Measurements from ENCODE around the gene HDDC2. TPM values are rescaled to one million over a fixed set of nuclear protein-coding genes. Genes with fewer than 3 reads are reported as not detected.

HDDC2 gene
- total RNA-seq, 1 experiment from 2014 or later: 95.6 TPM

DNA sequence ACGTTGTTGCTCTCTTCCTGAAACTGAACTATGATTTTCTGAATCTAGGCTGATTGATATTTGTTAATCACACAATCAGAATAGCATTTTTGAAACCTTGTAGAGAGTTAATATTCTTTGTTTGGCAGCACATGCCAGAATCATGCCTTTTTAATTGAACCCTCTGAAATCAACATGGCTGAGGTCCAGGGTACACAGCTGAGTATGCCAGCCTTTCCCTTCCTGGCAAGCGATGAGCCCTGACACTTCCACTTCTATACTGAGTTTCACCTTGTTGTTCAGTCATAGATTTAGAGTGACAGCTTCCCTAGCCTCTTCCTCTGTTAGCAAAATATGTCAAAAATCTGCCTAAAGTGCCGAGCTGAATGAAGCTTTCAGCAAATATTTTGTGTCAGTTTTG lies 6.8 kb downstream of the HDDC2 start (continued):
- TF ChIP-seq, protein P1, sequence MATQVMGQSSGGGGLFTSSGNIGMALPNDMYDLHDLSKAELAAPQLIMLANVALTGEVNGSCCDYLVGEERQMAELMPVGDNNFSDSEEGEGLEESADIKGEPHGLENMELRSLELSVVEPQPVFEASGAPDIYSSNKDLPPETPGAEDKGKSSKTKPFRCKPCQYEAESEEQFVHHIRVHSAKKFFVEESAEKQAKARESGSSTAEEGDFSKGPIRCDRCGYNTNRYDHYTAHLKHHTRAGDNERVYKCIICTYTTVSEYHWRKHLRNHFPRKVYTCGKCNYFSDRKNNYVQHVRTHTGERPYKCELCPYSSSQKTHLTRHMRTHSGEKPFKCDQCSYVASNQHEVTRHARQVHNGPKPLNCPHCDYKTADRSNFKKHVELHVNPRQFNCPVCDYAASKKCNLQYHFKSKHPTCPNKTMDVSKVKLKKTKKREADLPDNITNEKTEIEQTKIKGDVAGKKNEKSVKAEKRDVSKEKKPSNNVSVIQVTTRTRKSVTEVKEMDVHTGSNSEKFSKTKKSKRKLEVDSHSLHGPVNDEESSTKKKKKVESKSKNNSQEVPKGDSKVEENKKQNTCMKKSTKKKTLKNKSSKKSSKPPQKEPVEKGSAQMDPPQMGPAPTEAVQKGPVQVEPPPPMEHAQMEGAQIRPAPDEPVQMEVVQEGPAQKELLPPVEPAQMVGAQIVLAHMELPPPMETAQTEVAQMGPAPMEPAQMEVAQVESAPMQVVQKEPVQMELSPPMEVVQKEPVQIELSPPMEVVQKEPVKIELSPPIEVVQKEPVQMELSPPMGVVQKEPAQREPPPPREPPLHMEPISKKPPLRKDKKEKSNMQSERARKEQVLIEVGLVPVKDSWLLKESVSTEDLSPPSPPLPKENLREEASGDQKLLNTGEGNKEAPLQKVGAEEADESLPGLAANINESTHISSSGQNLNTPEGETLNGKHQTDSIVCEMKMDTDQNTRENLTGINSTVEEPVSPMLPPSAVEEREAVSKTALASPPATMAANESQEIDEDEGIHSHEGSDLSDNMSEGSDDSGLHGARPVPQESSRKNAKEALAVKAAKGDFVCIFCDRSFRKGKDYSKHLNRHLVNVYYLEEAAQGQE (IDR thresholded peaks at IDR 0.05; ENCODE audit: low read depth): no peak
- TF ChIP-seq, protein P2, sequence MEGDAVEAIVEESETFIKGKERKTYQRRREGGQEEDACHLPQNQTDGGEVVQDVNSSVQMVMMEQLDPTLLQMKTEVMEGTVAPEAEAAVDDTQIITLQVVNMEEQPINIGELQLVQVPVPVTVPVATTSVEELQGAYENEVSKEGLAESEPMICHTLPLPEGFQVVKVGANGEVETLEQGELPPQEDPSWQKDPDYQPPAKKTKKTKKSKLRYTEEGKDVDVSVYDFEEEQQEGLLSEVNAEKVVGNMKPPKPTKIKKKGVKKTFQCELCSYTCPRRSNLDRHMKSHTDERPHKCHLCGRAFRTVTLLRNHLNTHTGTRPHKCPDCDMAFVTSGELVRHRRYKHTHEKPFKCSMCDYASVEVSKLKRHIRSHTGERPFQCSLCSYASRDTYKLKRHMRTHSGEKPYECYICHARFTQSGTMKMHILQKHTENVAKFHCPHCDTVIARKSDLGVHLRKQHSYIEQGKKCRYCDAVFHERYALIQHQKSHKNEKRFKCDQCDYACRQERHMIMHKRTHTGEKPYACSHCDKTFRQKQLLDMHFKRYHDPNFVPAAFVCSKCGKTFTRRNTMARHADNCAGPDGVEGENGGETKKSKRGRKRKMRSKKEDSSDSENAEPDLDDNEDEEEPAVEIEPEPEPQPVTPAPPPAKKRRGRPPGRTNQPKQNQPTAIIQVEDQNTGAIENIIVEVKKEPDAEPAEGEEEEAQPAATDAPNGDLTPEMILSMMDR (IDR thresholded peaks at IDR 0.05 in 2 of 3, conservative IDR thresholded peaks at IDR 0.05 in 1 of 3; ENCODE audit: borderline replicate concordance in 1 of 3, insufficient read depth in 1 of 3, low read depth in 2 of 3, low read length in 2 of 3): no peak
- no peak for TF ChIP-seq POLR2A (IDR thresholded peaks at IDR 0.05; ENCODE audit: borderline replicate concordance, extremely low read depth, insufficient read depth, insufficient read length)
- TF ChIP-seq, protein P3, sequence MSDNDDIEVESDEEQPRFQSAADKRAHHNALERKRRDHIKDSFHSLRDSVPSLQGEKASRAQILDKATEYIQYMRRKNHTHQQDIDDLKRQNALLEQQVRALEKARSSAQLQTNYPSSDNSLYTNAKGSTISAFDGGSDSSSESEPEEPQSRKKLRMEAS (IDR thresholded peaks at IDR 0.05): no peak
- no peak for TF ChIP-seq ZNF274 (IDR thresholded peaks at IDR 0.05; ENCODE audit: low read depth, low read length)

DNA sequence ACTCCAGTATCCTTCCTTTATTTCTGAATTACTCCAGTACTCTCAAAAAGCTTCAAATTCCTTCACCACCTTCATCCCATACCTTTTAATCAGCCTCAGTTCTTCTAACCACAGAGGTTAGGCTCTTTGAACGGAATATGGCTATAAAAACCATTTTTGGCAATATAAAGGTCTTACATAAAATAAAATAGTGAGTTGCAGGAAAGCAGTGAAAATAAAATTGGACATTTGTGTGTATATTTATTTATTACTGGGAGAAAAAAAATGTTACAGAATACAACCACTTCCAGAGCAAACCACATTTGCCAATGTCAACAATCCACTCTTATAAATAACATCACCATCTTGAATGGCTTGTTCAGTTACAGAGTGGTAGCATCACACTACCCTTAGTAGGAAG lies 7.7 kb downstream of the HDDC2 start:
- no peak for ATAC-seq
- POLR2A ChIA-PET: no interaction called here

More for the DNA sequence above, 7.7 kb downstream of the HDDC2 start:
- intact Hi-C loops (cut with micrococcal nuclease): no loop called here
- RAD21 ChIA-PET (ENCODE audit: low non-redundant PET in 1 of 2, low total read pairs in 2 of 2, uncharacterized antibody in 2 of 2, unreplicated experiment in 2 of 2): no interaction called here
- Histone ChIP-seq H3K27me3 (ENCODE audit: insufficient read depth, low read length) (no peaks in the 10 kb centered on the region), H3K9me3 (ENCODE audit: control insufficient read depth in 1 of 2, insufficient read depth in 1 of 2, low read depth in 1 of 2, low read length in 2 of 2) (no peaks in the 10 kb centered on the region), H3K36me3 (ENCODE audit: control insufficient read depth in 1 of 2, insufficient read depth in 2 of 2, low read length in 2 of 2) (peaks cover 43 to 64% of the 10 kb centered on the region in 2 experiments), H2AFZ (ENCODE audit: low read depth, low read length, poor library complexity, severe bottlenecking) (no peak overlapping the region), H3K9ac (ENCODE audit: low read length) (no peak overlapping the region), H3K79me2 (ENCODE audit: insufficient read depth, low read length) (peaks cover 54% of the 10 kb centered on the region), H3K4me1 (ENCODE audit: control insufficient read depth in 1 of 2, insufficient read depth in 2 of 2, low read length in 2 of 2) (no peaks in the 10 kb centered on the region), H3K9me2 (ENCODE audit: insufficient read depth) (no peaks in the 10 kb centered on the region), H3K4me3 (replicated peaks in 1 of 2; ENCODE audit: low read depth in 1 of 2, low read length in 2 of 2) (no peak overlapping the region), H4K20me1 (ENCODE audit: insufficient read depth) (peaks cover 3% of the 10 kb centered on the region; the same call in 1 of the 2 replicates), H3K27ac (ENCODE audit: low read depth, low read length) (no peak overlapping the region), H3K4me2 (ENCODE audit: low read length) (no peak overlapping the region)
- no peak for DNase-seq (ENCODE audit: low read depth, low spot score)
- no TSS peak for BruUV-seq (replicated peaks)
- no peak for TF ChIP-seq YY1 (IDR thresholded peaks at IDR 0.05; ENCODE audit: extremely low read depth, insufficient replicate concordance, low read depth, low read length)
- no peak for TF ChIP-seq ELF1 (IDR thresholded peaks at IDR 0.05; ENCODE audit: borderline replicate concordance, low read depth)
- no peak for TF ChIP-seq POLR2AphosphoS5 (IDR thresholded peaks at IDR 0.05; ENCODE audit: low read depth, low read length)
- no peak for TF ChIP-seq EZH2 (IDR thresholded peaks at IDR 0.05)
- TF ChIP-seq FOSL1 (IDR thresholded peaks at IDR 0.05; ENCODE audit: low read depth): no peak
- no peak for TF ChIP-seq SRF (IDR thresholded peaks at IDR 0.05; ENCODE audit: low read depth)
- no peak for TF ChIP-seq SP1 (IDR thresholded peaks at IDR 0.05; ENCODE audit: low read depth)
- no peak for TF ChIP-seq ZFX (IDR thresholded peaks at IDR 0.05)
- TF ChIP-seq, protein P3 (IDR thresholded peaks at IDR 0.05): no peak
- TF ChIP-seq, protein P4, sequence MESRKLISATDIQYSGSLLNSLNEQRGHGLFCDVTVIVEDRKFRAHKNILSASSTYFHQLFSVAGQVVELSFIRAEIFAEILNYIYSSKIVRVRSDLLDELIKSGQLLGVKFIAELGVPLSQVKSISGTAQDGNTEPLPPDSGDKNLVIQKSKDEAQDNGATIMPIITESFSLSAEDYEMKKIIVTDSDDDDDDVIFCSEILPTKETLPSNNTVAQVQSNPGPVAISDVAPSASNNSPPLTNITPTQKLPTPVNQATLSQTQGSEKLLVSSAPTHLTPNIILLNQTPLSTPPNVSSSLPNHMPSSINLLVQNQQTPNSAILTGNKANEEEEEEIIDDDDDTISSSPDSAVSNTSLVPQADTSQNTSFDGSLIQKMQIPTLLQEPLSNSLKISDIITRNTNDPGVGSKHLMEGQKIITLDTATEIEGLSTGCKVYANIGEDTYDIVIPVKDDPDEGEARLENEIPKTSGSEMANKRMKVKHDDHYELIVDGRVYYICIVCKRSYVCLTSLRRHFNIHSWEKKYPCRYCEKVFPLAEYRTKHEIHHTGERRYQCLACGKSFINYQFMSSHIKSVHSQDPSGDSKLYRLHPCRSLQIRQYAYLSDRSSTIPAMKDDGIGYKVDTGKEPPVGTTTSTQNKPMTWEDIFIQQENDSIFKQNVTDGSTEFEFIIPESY (IDR thresholded peaks at IDR 0.05; ENCODE audit: extremely low read depth, insufficient replicate concordance, low read length): no peak
- CTCF ChIA-PET: no interaction called here

All from HCT116 (cell line).